Tibial artery (tissue), 4 donors: ENCODE measurements around the gene SERPINF2.

Experiments
- DNase-seq, 2 donors: peaks; one replicate each; pipeline ENCODE4 v3.0.0-alpha.2; 2019
- H3K27ac ChIP-seq, 2 donors: fragments of 200-600 bp; sonication (generic) in 1 of 2; 1 replicate in 1 of 2; 2 replicates in 1 of 2; pipeline ENCODE4 v1.5.1; 2018 to 2019; ENCODE audit warnings: mild to moderate bottlenecking in 1 of 2
- H3K27me3 ChIP-seq, 2 donors: fragments of 200-600 bp; sonication (generic) in 1 of 2; one replicate each; pipeline versions ENCODE4 v1.5.1 to v1.6.0; 2016 to 2019
- H3K36me3 ChIP-seq, 3 donors: fragments of 200-600 bp; sonication (generic) in 2 of 3; one replicate each; pipeline ENCODE4 v1.5.1; 2016 to 2019; ENCODE audit warnings: mild to moderate bottlenecking in 2 of 3
- H3K4me1 ChIP-seq, 4 donors: fragments of 200-600 bp; sonication (generic) in 2 of 4; 1 replicate in 3 of 4; 2 replicates in 1 of 4; pipeline ENCODE4 v1.5.1; 2016 to 2019
- H3K4me3 ChIP-seq, 2 donors: fragments of 200-600 bp; sonication (generic) in 1 of 2; 1 replicate in 1 of 2; 2 replicates in 1 of 2; pipeline ENCODE4 v1.5.1; 2018 to 2019; ENCODE audit warnings: mild to moderate bottlenecking in 2 of 2
- H3K9me3 ChIP-seq, 3 donors: fragments of 200-600 bp; sonication (generic) in 1 of 3; one replicate each; pipeline ENCODE4 v1.5.1; 2016 to 2019
- intact Hi-C: fragments of 100-400 bp; cut with DNase I; formaldehyde crosslinking; loops from one replicate; pipeline ENCODE4 v1.15.0; 2023; ENCODE audit warnings: low total_unique reads
- TF ChIP-seq, protein P1 (sequence below), 2 experiments: fragments of 200-600 bp in 1 of 2; fragments of 450-650 bp in 1 of 2; IDR thresholded peaks; one replicate each; pipeline ENCODE4 v1.5.1; 2017 to 2019; ENCODE audit warnings: antibody characterized with exemption in 2 of 2, mild to moderate bottlenecking in 1 of 2, moderate library complexity in 1 of 2

The SERPINF2 gene

DNA sequence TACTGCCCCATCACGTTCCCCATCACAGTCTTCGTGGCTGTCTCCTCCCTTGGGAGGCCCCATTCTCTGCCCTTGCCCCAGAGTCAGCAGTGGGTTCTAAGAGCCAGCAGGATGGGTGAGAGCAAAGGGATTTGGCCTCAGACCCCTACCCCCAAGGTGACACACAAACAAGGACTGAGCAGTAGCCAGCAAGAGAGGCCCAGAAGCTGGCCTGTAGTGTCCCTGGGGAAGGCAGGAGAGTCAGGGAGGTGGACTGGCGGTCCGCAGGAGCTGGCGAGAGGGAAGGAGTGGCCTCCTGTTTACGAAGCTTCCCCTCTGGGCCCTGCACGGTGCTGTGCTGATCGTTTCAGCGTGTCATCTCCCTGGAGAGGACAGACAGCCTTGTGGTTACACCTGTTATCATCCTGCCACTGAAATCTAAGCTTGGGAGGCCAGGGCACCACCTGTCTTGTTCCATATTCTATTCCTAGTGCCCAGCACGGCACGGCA, 9.8 kb upstream of the SERPINF2 start:
- peaks cover 28 to 95% (median 73%) of the 10 kb centered on the region in 3 donors for H3K36me3 ChIP-seq
- no peak overlapping the region for H3K4me3 ChIP-seq
- H3K9me3 ChIP-seq, result no peaks in the 10 kb centered on the region
- no peak for DNase-seq
- H3K4me1 ChIP-seq, result peaks cover 0 to 23% (median 9%) of the 10 kb centered on the region in 4 donors
- H3K27me3 ChIP-seq, result no peaks in the 10 kb centered on the region
- intact Hi-C loops, result no loop called here
- TF ChIP-seq, protein P1, sequence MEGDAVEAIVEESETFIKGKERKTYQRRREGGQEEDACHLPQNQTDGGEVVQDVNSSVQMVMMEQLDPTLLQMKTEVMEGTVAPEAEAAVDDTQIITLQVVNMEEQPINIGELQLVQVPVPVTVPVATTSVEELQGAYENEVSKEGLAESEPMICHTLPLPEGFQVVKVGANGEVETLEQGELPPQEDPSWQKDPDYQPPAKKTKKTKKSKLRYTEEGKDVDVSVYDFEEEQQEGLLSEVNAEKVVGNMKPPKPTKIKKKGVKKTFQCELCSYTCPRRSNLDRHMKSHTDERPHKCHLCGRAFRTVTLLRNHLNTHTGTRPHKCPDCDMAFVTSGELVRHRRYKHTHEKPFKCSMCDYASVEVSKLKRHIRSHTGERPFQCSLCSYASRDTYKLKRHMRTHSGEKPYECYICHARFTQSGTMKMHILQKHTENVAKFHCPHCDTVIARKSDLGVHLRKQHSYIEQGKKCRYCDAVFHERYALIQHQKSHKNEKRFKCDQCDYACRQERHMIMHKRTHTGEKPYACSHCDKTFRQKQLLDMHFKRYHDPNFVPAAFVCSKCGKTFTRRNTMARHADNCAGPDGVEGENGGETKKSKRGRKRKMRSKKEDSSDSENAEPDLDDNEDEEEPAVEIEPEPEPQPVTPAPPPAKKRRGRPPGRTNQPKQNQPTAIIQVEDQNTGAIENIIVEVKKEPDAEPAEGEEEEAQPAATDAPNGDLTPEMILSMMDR (IDR thresholded peaks at IDR 0.05), result no peak
- no peak overlapping the region for H3K27ac ChIP-seq

DNA sequence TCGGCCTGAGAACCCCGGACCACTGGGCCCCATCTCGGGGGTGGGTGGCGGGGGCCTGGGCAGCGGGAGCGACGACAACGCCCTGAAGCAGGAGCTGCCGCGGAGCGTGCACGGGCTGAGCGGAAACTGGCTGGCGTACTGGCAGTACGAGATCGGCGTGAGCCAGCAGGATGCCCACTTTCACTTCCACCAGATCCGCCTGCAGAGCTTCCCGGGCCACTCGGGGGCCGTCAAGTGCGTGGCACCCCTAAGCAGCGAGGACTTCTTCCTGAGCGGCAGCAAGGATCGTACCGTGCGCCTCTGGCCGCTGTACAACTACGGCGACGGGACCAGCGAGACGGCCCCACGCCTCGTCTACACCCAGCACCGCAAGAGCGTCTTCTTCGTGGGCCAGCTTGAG, 8.9 kb upstream of the SERPINF2 start:
- H3K4me1 ChIP-seq, result peaks cover 0 to 19% (median 9%) of the 10 kb centered on the region in 4 donors
- TF ChIP-seq, protein P1 (IDR thresholded peaks at IDR 0.05), result no peak
- no peak overlapping the region for H3K4me3 ChIP-seq
- H3K9me3 ChIP-seq, result no peaks in the 10 kb centered on the region
- no peaks in the 10 kb centered on the region for H3K27me3 ChIP-seq
- DNase-seq, result no peak
- H3K27ac ChIP-seq, result no peak overlapping the region
- intact Hi-C loops, result no loop called here
- peaks cover 26 to 94% (median 66%) of the 10 kb centered on the region in 3 donors for H3K36me3 ChIP-seq

DNA sequence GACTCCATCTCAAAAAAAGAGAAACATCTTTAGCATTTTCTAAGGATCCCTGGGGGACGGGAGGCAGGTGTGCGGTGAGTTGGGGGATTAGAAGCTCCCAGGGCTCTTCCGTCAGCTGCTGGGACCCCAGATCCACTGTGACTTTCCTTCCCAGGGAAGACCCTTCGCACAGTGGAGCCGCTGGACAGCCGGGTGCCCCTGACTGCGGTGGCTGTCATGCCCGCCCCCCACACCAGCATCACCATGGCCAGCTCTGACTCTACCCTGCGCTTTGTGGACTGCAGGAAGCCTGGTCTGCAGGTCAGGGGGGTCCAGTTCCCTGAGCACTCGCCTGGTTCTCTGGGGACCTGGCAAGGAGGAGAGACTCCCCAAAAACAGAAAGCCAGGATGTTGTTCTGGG, 7.3 kb upstream of the SERPINF2 start:
- Histone ChIP-seq H3K4me3 (no peak overlapping the region), H3K9me3 (no peaks in the 10 kb centered on the region), H3K36me3 (peaks cover 26 to 79% (median 58%) of the 10 kb centered on the region in 3 donors), H3K27me3 (no peaks in the 10 kb centered on the region), H3K27ac (no peak overlapping the region), H3K4me1 (peaks cover 0 to 15% (median 6%) of the 10 kb centered on the region in 4 donors)
- TF ChIP-seq, protein P1 (IDR thresholded peaks at IDR 0.05), result no peak
- DNase-seq, result no peak
- intact Hi-C loops, result no loop called here

- TF ChIP-seq, protein P1 (IDR thresholded peaks at IDR 0.05), result no peak
- no peaks in the 10 kb centered on the region for H3K9me3 ChIP-seq
- H3K4me1 ChIP-seq, result peaks cover 0 to 10% (median 4%) of the 10 kb centered on the region in 4 donors
- DNase-seq, result no peak
- H3K27me3 ChIP-seq, result no peaks in the 10 kb centered on the region
- intact Hi-C loops, result no loop called here
- no peak overlapping the region for H3K4me3 ChIP-seq
- H3K36me3 ChIP-seq, result peaks cover 24 to 74% (median 54%) of the 10 kb centered on the region in 3 donors
- H3K27ac ChIP-seq, result no peak overlapping the region
These were observed 6.8 kb upstream of the SERPINF2 start for GRCh38 chr17:1735834-1736347.

DNA sequence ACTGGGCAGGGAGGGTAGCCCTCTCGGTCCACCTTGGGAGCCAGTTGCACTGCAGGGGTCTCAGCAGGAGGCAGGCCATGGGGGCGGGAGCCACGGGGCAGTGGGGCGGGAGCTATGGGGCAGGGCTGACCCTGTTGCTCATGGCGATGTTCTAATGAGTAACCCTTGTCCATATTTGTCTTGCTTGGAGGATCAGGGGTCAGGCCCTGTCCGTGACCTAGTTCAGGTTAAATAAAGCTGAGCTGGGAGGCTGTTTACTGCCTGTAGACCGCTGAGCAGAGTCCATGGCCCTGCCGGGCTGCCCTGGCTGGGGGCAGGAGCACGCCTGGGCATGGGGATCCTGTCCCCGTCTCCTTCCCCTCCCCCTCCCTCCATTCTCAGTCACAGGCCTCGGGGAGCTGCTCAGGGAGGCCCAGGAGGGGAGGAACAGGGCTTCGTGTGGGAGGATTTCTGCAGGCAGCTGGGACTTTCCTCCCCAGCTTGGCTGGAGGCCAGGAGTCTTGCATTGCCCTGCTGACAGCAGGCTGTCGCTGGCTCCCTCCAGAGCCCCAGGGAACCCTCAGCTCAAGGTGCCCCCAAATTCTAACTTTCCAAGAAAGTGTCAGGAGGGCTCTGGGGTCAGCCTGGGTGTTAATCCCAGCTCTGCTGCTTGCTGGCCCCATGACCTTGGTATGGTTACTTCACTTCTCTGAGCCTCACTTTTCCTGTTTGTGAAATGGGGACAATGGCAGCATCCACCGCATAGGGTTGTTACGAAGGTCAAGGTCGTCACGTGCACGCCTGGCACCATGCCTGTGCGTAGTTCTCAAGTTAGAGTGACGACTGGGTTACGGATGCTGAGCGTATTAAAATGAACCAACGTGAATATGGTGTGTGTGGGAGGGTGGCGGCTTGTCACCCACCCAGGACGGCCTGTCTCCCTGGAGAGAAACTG, 6.1 kb upstream of the SERPINF2 start:
- no peak overlapping the region for H3K4me3 ChIP-seq
- peaks cover 0 to 8% (median 4%) of the 10 kb centered on the region in 4 donors for H3K4me1 ChIP-seq
- peaks cover 19 to 67% (median 50%) of the 10 kb centered on the region in 3 donors for H3K36me3 ChIP-seq
- TF ChIP-seq, protein P1 (IDR thresholded peaks at IDR 0.05), result no peak
- no peak overlapping the region for H3K27ac ChIP-seq
- H3K27me3 ChIP-seq, result no peaks in the 10 kb centered on the region
- no peaks in the 10 kb centered on the region for H3K9me3 ChIP-seq
- intact Hi-C loops, result no loop called here
- DNase-seq, result peak in 1 of 2 donors; percentile 66
